ENCODE measurements around the gene NEDD4L. TPM values are rescaled to one million over a fixed set of nuclear protein-coding genes. Genes with fewer than 3 reads are reported as not detected.

Gene NEDD4L
- total RNA-seq, 4 donors from 2014 or later = 22.7 to 39.9 (median 34.7) TPM

GRCh38 chr18:58351776-58352175 lies 307.8 kb downstream of the NEDD4L start:
- Histone ChIP-seq H3K4me1 (no peaks in the 10 kb centered on the region), H3K4me3 (no peak overlapping the region), H3K27ac (replicated peaks in 1 of 4) (no peak overlapping the region), H3K27me3 (no peaks in the 10 kb centered on the region), H3K9me3 (no peaks in the 10 kb centered on the region), H3K36me3 (peaks cover 0 to 43% (median 26%) of the 10 kb centered on the region in 4 donors)
- intact Hi-C loops (cut with DNase I) = no loop called here
- TF ChIP-seq POLR2AphosphoS5 (IDR thresholded peaks at IDR 0.05) (no peak), EP300 (IDR thresholded peaks at IDR 0.05) (no peak), CTCF (IDR thresholded peaks at IDR 0.05) (no peak), POLR2A (IDR thresholded peaks at IDR 0.05; ENCODE audit: low read depth) (no peak)
- WGBS = 91% methylated on average over 3 of the region's 3 CpGs
- DNase-seq (ENCODE audit: extremely low spot score) = no peak

GRCh38 chr18:58353581-58353980 lies 309.6 kb downstream of the NEDD4L start:
- Histone ChIP-seq H3K4me3 (no peak overlapping the region), H3K4me1 (no peaks in the 10 kb centered on the region), H3K27ac (replicated peaks in 1 of 4) (no peak overlapping the region), H3K27me3 (no peaks in the 10 kb centered on the region), H3K9me3 (no peaks in the 10 kb centered on the region), H3K36me3 (peaks cover 0 to 45% (median 30%) of the 10 kb centered on the region in 4 donors)
- 97% methylated on average over 4 of the region's 4 CpGs for WGBS
- no peak for TF ChIP-seq POLR2AphosphoS5 (IDR thresholded peaks at IDR 0.05)
- TF ChIP-seq EP300 (IDR thresholded peaks at IDR 0.05) = no peak
- no peak for TF ChIP-seq CTCF (IDR thresholded peaks at IDR 0.05)
- TF ChIP-seq POLR2A (IDR thresholded peaks at IDR 0.05; ENCODE audit: low read depth) = no peak
- intact Hi-C loops (cut with DNase I) = no loop called here
- peak; percentile 21 for DNase-seq (ENCODE audit: extremely low spot score)

GRCh38 chr18:58354051-58354450 lies 310.0 kb downstream of the NEDD4L start:
- no peaks in the 10 kb centered on the region for H3K4me1 ChIP-seq
- H3K36me3 ChIP-seq = peaks cover 0 to 45% (median 29%) of the 10 kb centered on the region in 4 donors
- no peaks in the 10 kb centered on the region for H3K9me3 ChIP-seq
- intact Hi-C loops (cut with DNase I) = no loop called here
- no peak overlapping the region for H3K4me3 ChIP-seq
- peak; percentile 17 for DNase-seq (ENCODE audit: extremely low spot score)
- H3K27ac ChIP-seq (replicated peaks in 1 of 4) = no peak overlapping the region
- no peaks in the 10 kb centered on the region for H3K27me3 ChIP-seq
- no peak for TF ChIP-seq EP300 (IDR thresholded peaks at IDR 0.05)
- no peak for TF ChIP-seq POLR2AphosphoS5 (IDR thresholded peaks at IDR 0.05)
- no peak for TF ChIP-seq POLR2A (IDR thresholded peaks at IDR 0.05; ENCODE audit: low read depth)
- TF ChIP-seq CTCF (IDR thresholded peaks at IDR 0.05) = no peak
- 94% methylated on average over 4 of the region's 4 CpGs for WGBS

GRCh38 chr18:58354791-58355190 lies 310.8 kb downstream of the NEDD4L start:
- H3K4me1 ChIP-seq = no peaks in the 10 kb centered on the region
- peak; percentile 90 for DNase-seq (ENCODE audit: extremely low spot score)
- H3K36me3 ChIP-seq = peaks cover 0 to 45% (median 23%) of the 10 kb centered on the region in 4 donors
- intact Hi-C loops (cut with DNase I) = no loop called here
- WGBS = 90% methylated on average over 10 of the region's 10 CpGs
- H3K27me3 ChIP-seq = no peaks in the 10 kb centered on the region
- H3K27ac ChIP-seq (replicated peaks in 1 of 4) = no peak overlapping the region
- H3K4me3 ChIP-seq = no peak overlapping the region
- H3K9me3 ChIP-seq = no peaks in the 10 kb centered on the region
- TF ChIP-seq POLR2AphosphoS5 (IDR thresholded peaks at IDR 0.05) (no peak), CTCF (IDR thresholded peaks at IDR 0.05) (no peak), EP300 (IDR thresholded peaks at IDR 0.05) (no peak), POLR2A (IDR thresholded peaks at IDR 0.05; ENCODE audit: low read depth) (no peak)

- WGBS = 93% methylated on average over 8 of the region's 8 CpGs
- H3K4me3 ChIP-seq = no peak overlapping the region
- no peaks in the 10 kb centered on the region for H3K27me3 ChIP-seq
- H3K4me1 ChIP-seq = no peaks in the 10 kb centered on the region
- no peaks in the 10 kb centered on the region for H3K9me3 ChIP-seq
- TF ChIP-seq EP300 (IDR thresholded peaks at IDR 0.05) (no peak), CTCF (IDR thresholded peaks at IDR 0.05) (no peak), POLR2A (IDR thresholded peaks at IDR 0.05; ENCODE audit: low read depth) (no peak), POLR2AphosphoS5 (IDR thresholded peaks at IDR 0.05) (no peak)
- no peak overlapping the region for H3K27ac ChIP-seq (replicated peaks in 1 of 4)
- no peak for DNase-seq (ENCODE audit: extremely low spot score)
- H3K36me3 ChIP-seq = peaks cover 0 to 40% (median 21%) of the 10 kb centered on the region in 4 donors
- intact Hi-C loops (cut with DNase I) = no loop called here
These were observed 311.2 kb downstream of the NEDD4L start for GRCh38 chr18:58355243-58355642.

Measured in esophagus muscularis mucosa (tissue), 4 donors.